K562 (cell line): ENCODE results near the gene CAPS. TPM values are rescaled to one million over a fixed set of nuclear protein-coding genes. Genes with fewer than 3 reads are reported as not detected.

Experiments
- ATAC-seq: fragments of 200-7000 bp; cut with Tn5 transposase; 3 replicates; pipeline ENCODE4 v1.9.1; 2020; ENCODE audit warnings: moderate library complexity
- BruUV-seq: library from RNA; stranded (reverse); fragments of 400-500 nt; replicated peaks from 2 replicates; lab custom pipeline; 2021; lab: Mats Ljungman, UMichigan
- CTCF ChIA-PET: fragments of 300-600 bp; formaldehyde crosslinking; extraction: SDS; loops from one replicate; lab custom pipeline; 2021; ENCODE audit warnings: low intra/inter-chr PET ratio; lab: Yijun Ruan, JAX
- POLR2A ChIA-PET: fragments of 300-600, 350-650 bp; sonication (Branson Sonifier 250); formaldehyde crosslinking; extraction: SDS; loops from one replicate; lab custom pipeline; 2021; ENCODE audit warnings: antibody characterized with exemption, inconsistent platforms; lab: Yijun Ruan, JAX
- DNase-seq, 4 experiments: peaks; one replicate each; pipeline versions ENCODE4 v3.0.0 to v3.0.0-alpha.2; 2011 to 2018; ENCODE audit warnings: low spot score in 3 of 4, mixed read lengths in 3 of 4; ENCODE audit errors: extremely low read depth in 1 of 4
- FAIRE-seq: peaks from 2 replicates; lab custom pipeline; 2011; peaks lifted over from hg19 to GRCh38; lab: Jason Lieb, UNC
- H2AFZ ChIP-seq: 2 replicates; pipeline ENCODE4 v1.6.0; 2011; ENCODE audit warnings: low read depth, low read length, control low read depth, inconsistent platforms
- H3K27ac ChIP-seq: fragments of 200-600 bp; 3 replicates; pipeline ENCODE4 v1.8.0; 2011; ENCODE audit warnings: low read depth, mild to moderate bottlenecking, control low read depth, inconsistent platforms, low read length, moderate library complexity, mixed read lengths; ENCODE audit errors: extremely low read depth
- H3K27me3 ChIP-seq, 2 experiments: fragments of 300-600 bp in 1 of 2; 2 replicates in 1 of 2; 3 replicates in 1 of 2; pipeline versions ENCODE4 v1.6.0 to v1.8.0; 2011; ENCODE audit warnings: inconsistent platforms in 2 of 2, low read length in 2 of 2, mild to moderate bottlenecking in 1 of 2, mixed read lengths in 1 of 2, moderate library complexity in 1 of 2; ENCODE audit not compliant: control insufficient read depth in 2 of 2, insufficient read depth in 2 of 2
- H3K36me3 ChIP-seq: fragments of 300-600 bp; 3 replicates; pipeline ENCODE4 v1.8.0; 2011; ENCODE audit warnings: mild to moderate bottlenecking, low read length, inconsistent platforms; ENCODE audit not compliant: control insufficient read depth, insufficient read depth
- H3K4me1 ChIP-seq, 2 experiments: fragments of 200-600 bp in 1 of 2; replicated peaks in 1 of 2; 2 replicates in 1 of 2; 3 replicates in 1 of 2; pipeline versions ENCODE4 v1.5.1 to v1.8.0; 2011; ENCODE audit warnings: inconsistent platforms in 2 of 2, low read length in 2 of 2, mild to moderate bottlenecking in 1 of 2, mixed read lengths in 1 of 2, moderate library complexity in 1 of 2; ENCODE audit not compliant: control insufficient read depth in 2 of 2, insufficient read depth in 2 of 2
- H3K4me2 ChIP-seq: 2 replicates; pipeline ENCODE4 v1.6.1; 2011; ENCODE audit warnings: low read length, control low read depth, inconsistent platforms, mixed read lengths; ENCODE audit not compliant: insufficient read depth
- H3K4me3 ChIP-seq: fragments of 200-600 bp; sonication (generic), shearing (Covaris generic); 2 replicates; pipeline ENCODE4 v1.5.1; 2016; ENCODE audit warnings: control low read depth, inconsistent platforms
- H3K79me2 ChIP-seq: fragments of 200-600 bp; 3 replicates; pipeline ENCODE4 v1.8.0; 2011; ENCODE audit warnings: low read length, inconsistent platforms; ENCODE audit not compliant: control insufficient read depth, insufficient read depth
- H3K9ac ChIP-seq, 2 experiments: 2 replicates each; pipeline versions ENCODE4 v1.6.0 to v1.6.1; 2011; ENCODE audit warnings: low read depth in 2 of 2, low read length in 2 of 2, control low read depth in 1 of 2, inconsistent platforms in 1 of 2, mild to moderate bottlenecking in 1 of 2, mixed read lengths in 1 of 2; ENCODE audit not compliant: insufficient read depth in 1 of 2
- H3K9me1 ChIP-seq: one replicate; pipeline ENCODE4 v1.6.0; 2011; ENCODE audit warnings: inconsistent platforms, mild to moderate bottlenecking, low read length, moderate library complexity; ENCODE audit not compliant: control insufficient read depth, insufficient read depth
- H3K9me3 ChIP-seq: replicated peaks from 2 replicates; pipeline ENCODE4 v1.5.1; 2011; ENCODE audit warnings: low read depth, low read length, inconsistent platforms; ENCODE audit not compliant: control insufficient read depth, insufficient read depth
- H4K20me1 ChIP-seq: replicated peaks from 2 replicates; pipeline ENCODE4 v1.6.1; 2011; ENCODE audit warnings: low read length, inconsistent platforms, mixed read lengths; ENCODE audit not compliant: control insufficient read depth, insufficient read depth
- KDM1A ChIP-seq, 2 experiments: fragments of 450-650 bp; IDR thresholded peaks; 2 replicates each; pipeline ENCODE4 v1.6.1; 2016; ENCODE audit warnings: mild to moderate bottlenecking in 2 of 2
- MEF2A ChIP-seq: IDR thresholded peaks from 2 replicates; pipeline ENCODE4 v1.6.1; 2011; ENCODE audit warnings: low read depth, mild to moderate bottlenecking, low read length, moderate library complexity; ENCODE audit not compliant: control insufficient read depth
- MEF2D ChIP-seq: conservative IDR thresholded peaks from 2 replicates; pipeline ENCODE4 v1.6.1; 2016; ENCODE audit warnings: low read depth, missing genetic modification characterization, missing compliant biosample characterization
- NR2C1 ChIP-seq, 2 experiments: fragments of 450-650 bp; IDR thresholded peaks; 2 replicates each; pipeline ENCODE4 v1.6.1; 2017; ENCODE audit warnings: mild to moderate bottlenecking in 2 of 2, antibody characterized with exemption in 1 of 2, inconsistent platforms in 1 of 2, missing compliant biosample characterization in 1 of 2, missing genetic modification characterization in 1 of 2
- RBM25 ChIP-seq: fragments of 200-400 bp; formaldehyde crosslinking; IDR thresholded peaks from 2 replicates; pipeline ENCODE4 v1.6.1; 2018; ENCODE audit warnings: low read length, low read depth, moderate library complexity; ENCODE audit not compliant: severe bottlenecking
- ZFX ChIP-seq: sonication (generic); formaldehyde crosslinking; IDR thresholded peaks from 2 replicates; pipeline ENCODE4 v1.8.0; 2022; ENCODE audit warnings: mild to moderate bottlenecking, missing genetic modification reagents, moderate library complexity
- ZNF146 ChIP-seq: IDR thresholded peaks from one replicate; pipeline ENCODE4 v1.6.1; 2018; ENCODE audit warnings: missing compliant biosample characterization; ENCODE audit not compliant: unreplicated experiment
- WGBS: fragments of 100-300 bp; shearing (Covaris generic); methylation state at CpG from one replicate; pipeline ENCODE4 v1.1.6; 2016; ENCODE audit warnings: low coverage, mixed read lengths; ENCODE audit not compliant: insufficient coverage; ENCODE audit errors: missing lambda C conversion rate; 5-methylcytosine and 5-hydroxymethylcytosine counted together
- in situ Hi-C: fragments of 300-500 bp; cut with MboI; formaldehyde crosslinking; loops from 4 replicates; pipeline ENCODE4 v1.15.0; 2018; ENCODE audit warnings: inconsistent platforms, mixed read lengths
- intact Hi-C: fragments of 100-400 bp; cut with micrococcal nuclease; formaldehyde crosslinking; loops from 2 replicates; pipeline ENCODE4 v1.14.2; 2022
- polyA plus RNA-seq, 8 experiments: library from polyadenylated mRNA; depleted of rRNA in 4 of 8; stranded (reverse) in 5 of 8; unstranded in 3 of 8; fragments of >200 nt; fragmentation: Nextera tagmentation in 2 of 8; fragmentation: Illumina TruSeq in 1 of 8; extraction: Ambion mirVana in 2 of 8; extraction: Trizol in 1 of 8; gene quantifications; 2 replicates each; pipeline versions ENCODE4 v1.2.1 to v1.2.3, GENCODE V29; 2011 to 2014; ENCODE audit warnings: inconsistent platforms in 1 of 8, missing spikeins in 1 of 8
- total RNA-seq, 7 experiments: library from RNA; depleted of rRNA in 6 of 7; stranded (reverse); fragments of >200 nt in 6 of 7; fragmentation: Illumina TruSeq in 2 of 7; extraction: Trizol in 2 of 7; gene quantifications; 2 replicates each; pipeline versions ENCODE4 v1.2.1 to v1.2.3, GENCODE V29; 2011 to 2021; ENCODE audit warnings: low replicate concordance in 1 of 7
- TF ChIP-seq, protein P1 (sequence below): fragments of 450-650 bp; IDR thresholded peaks from 2 replicates; pipeline ENCODE4 v1.6.1; 2016; ENCODE audit warnings: missing biosample characterization, missing genetic modification characterization
- TF ChIP-seq, protein P2 (sequence below), 2 experiments: IDR thresholded peaks; 2 replicates each; pipeline ENCODE4 v1.6.1; 2011; ENCODE audit warnings: borderline replicate concordance in 1 of 2, control low read depth in 1 of 2, low read depth in 1 of 2, low read length in 1 of 2, mild to moderate bottlenecking in 1 of 2, mixed read lengths in 1 of 2, moderate library complexity in 1 of 2; ENCODE audit not compliant: insufficient read depth in 1 of 2, insufficient read length in 1 of 2, poor library complexity in 1 of 2, severe bottlenecking in 1 of 2; ENCODE audit errors: extremely low read depth in 1 of 2

The CAPS gene
- total and polyA plus RNA-seq, 9 of the 15 experiments (the other 6 are each of a cell fraction or from before 2014, with no cell fraction given), result 0.15 to 4.0 (median 0.91) TPM

DNA sequence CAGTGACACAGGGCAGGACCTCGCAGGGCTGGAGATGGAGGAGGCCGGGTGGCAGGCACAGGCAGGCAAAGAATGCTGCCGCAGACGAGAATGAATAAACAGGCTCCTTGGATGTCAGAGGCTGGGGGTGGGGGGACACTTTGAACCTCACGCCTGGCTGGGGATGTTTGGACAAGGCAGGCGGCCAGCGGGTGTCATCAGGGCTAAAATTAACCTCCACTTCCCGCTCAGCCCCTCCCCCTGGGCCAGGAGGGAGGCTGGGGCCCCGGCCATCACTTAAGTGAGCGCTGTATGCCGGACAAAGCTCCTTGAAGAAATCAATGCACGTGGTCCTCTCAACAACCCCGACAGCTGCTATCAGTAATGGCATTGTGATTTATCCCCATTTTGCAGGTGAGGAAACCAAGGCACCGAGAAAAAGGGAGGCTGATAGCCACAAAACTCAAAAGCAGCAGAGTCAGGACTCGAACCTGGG is 33.4 kb upstream of the CAPS start:
- Histone ChIP-seq H3K9ac (0 out of 4 replicates have a peak overlapping the region, but pooled peaks of 1 of the 2 experiments have one; percentile 35), H3K4me1 (peaks cover 2 to 15% of the 10 kb centered on the region in 2 experiments; a peak in 2 of 5 replicates), H3K4me2 (no peak overlapping the region), H3K9me1 (no peaks in the 10 kb centered on the region), H4K20me1 (no peaks in the 10 kb centered on the region), H3K79me2 (no peaks in the 10 kb centered on the region), H3K36me3 (no peaks in the 10 kb centered on the region), H3K27ac (no peak overlapping the region), H3K27me3 (peaks cover 15 to 42% of the 10 kb centered on the region in 2 experiments; a peak in 4 of 5 replicates), H3K9me3 (no peaks in the 10 kb centered on the region), H3K4me3 (no peak overlapping the region), H2AFZ (no peak overlapping the region)
- CTCF ChIA-PET, result no interaction called here
- ATAC-seq, result no peak
- WGBS, result 3% methylated on average over 15 of the region's 15 CpGs
- FAIRE-seq, result no peak
- intact Hi-C loops (no loop called here), in situ Hi-C loops (no loop called here)
- DNase-seq, result no peak
- POLR2A ChIA-PET, result no interaction called here
- TF ChIP-seq, protein P1, sequence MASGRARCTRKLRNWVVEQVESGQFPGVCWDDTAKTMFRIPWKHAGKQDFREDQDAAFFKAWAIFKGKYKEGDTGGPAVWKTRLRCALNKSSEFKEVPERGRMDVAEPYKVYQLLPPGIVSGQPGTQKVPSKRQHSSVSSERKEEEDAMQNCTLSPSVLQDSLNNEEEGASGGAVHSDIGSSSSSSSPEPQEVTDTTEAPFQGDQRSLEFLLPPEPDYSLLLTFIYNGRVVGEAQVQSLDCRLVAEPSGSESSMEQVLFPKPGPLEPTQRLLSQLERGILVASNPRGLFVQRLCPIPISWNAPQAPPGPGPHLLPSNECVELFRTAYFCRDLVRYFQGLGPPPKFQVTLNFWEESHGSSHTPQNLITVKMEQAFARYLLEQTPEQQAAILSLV (tag), result no peak
- 0 out of 2 replicates have a peak, but pooled peaks have one; percentile 56 for TF ChIP-seq MEF2D (tag)
- peak; percentile 27; the same call in 1 of the 2 replicates for TF ChIP-seq MEF2A
- TF ChIP-seq, protein P2, sequence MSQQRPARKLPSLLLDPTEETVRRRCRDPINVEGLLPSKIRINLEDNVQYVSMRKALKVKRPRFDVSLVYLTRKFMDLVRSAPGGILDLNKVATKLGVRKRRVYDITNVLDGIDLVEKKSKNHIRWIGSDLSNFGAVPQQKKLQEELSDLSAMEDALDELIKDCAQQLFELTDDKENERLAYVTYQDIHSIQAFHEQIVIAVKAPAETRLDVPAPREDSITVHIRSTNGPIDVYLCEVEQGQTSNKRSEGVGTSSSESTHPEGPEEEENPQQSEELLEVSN (IDR thresholded peaks at IDR 0.05; ENCODE audit: borderline replicate concordance in 1 of 2, extremely low read depth in 1 of 2, insufficient read depth in 1 of 2, insufficient read length in 1 of 2, low read depth in 1 of 2, low read length in 1 of 2, poor library complexity in 1 of 2, severe bottlenecking in 1 of 2), result peak in 1 of 2 experiments; percentile 32
- TF ChIP-seq RBM25, result peak; percentile 32
- TF ChIP-seq KDM1A (IDR thresholded peaks at IDR 0.05), result peak in 1 of 2 experiments; percentile 29; a peak in 1 of 4 replicates
- TF ChIP-seq ZFX (CRISPR knock-in tag), result no peak
- TF ChIP-seq ZNF146, result no peak
- TF ChIP-seq NR2C1 (IDR thresholded peaks at IDR 0.05), result no peak
- TF ChIP-seq NR2C1 (tag; IDR thresholded peaks at IDR 0.05), result no peak
- no TSS peak for BruUV-seq
